B cell (primary cell): ENCODE results near the gene FAM83G.

Experiments
- CTCF ChIP-seq: fragments of 200-600 bp; IDR thresholded peaks from one replicate; pipeline ENCODE4 v1.8.0; 2022; ENCODE audit warnings: antibody characterized with exemption, mild to moderate bottlenecking
- EZH2 ChIP-seq: IDR thresholded peaks from 2 replicates; pipeline ENCODE4 v1.6.1; 2012; ENCODE audit warnings: borderline replicate concordance, low read depth, mild to moderate bottlenecking, moderate library complexity, low read length; ENCODE audit not compliant: insufficient read depth, poor library complexity, severe bottlenecking

- TF ChIP-seq CTCF (no peak), EZH2 (no peak)
These were observed 2.5 kb downstream of the FAM83G start for GRCh38 chr17:19001907-19002590.
